Measurements from ENCODE around the gene WBP2.

WBP2 gene

GRCh38 chr17:75832164-75832651 lies 22.9 kb downstream of the WBP2 start:
- Histone ChIP-seq H3K9me3 (ENCODE audit: control insufficient read depth, insufficient read depth, low read length) (no peaks in the 10 kb centered on the region), H3K27ac (ENCODE audit: low read depth, low read length) (peak overlapping the region; percentile 21), H3K36me3 (ENCODE audit: control insufficient read depth, insufficient read depth, low read length) (no peaks in the 10 kb centered on the region), H3K9ac (ENCODE audit: low read depth, low read length) (no peak overlapping the region), H3K27me3 (ENCODE audit: control insufficient read depth, insufficient read depth, low read length) (no peaks in the 10 kb centered on the region), H3K4me3 (ENCODE audit: low read depth, low read length) (peak overlapping the region; percentile 36), H3K4me1 (ENCODE audit: control insufficient read depth, insufficient read depth, low read length) (peaks cover 31% of the 10 kb centered on the region)

- 0 out of 2 replicates have a peak overlapping the region, but pooled peaks have one; percentile 15 for H3K4me3 ChIP-seq (ENCODE audit: low read depth, low read length)
- H3K9ac ChIP-seq (ENCODE audit: low read depth, low read length) = no peak overlapping the region
- H3K9me3 ChIP-seq (ENCODE audit: control insufficient read depth, insufficient read depth, low read length) = no peaks in the 10 kb centered on the region
Observed at GRCh38 chr17:75831032-75831571, 24.0 kb downstream of the WBP2 start.

GRCh38 chr17:75830164-75831031 lies 24.7 kb downstream of the WBP2 start:
- peaks cover 32% of the 10 kb centered on the region for H3K4me1 ChIP-seq (ENCODE audit: control insufficient read depth, insufficient read depth, low read length)
- no peaks in the 10 kb centered on the region for H3K27me3 ChIP-seq (ENCODE audit: control insufficient read depth, insufficient read depth, low read length)
- H3K27ac ChIP-seq (ENCODE audit: low read depth, low read length) = peak overlapping the region; percentile 50
- H3K4me3 ChIP-seq (ENCODE audit: low read depth, low read length) = 0 out of 2 replicates have a peak overlapping the region, but pooled peaks have one; percentile 15
- H3K9ac ChIP-seq (ENCODE audit: low read depth, low read length) = no peak overlapping the region
- peaks cover 13% of the 10 kb centered on the region; the same call in 1 of the 2 replicates for H3K36me3 ChIP-seq (ENCODE audit: control insufficient read depth, insufficient read depth, low read length)
- H3K9me3 ChIP-seq (ENCODE audit: control insufficient read depth, insufficient read depth, low read length) = no peaks in the 10 kb centered on the region

More at GRCh38 chr17:75831032-75831571, 24.0 kb downstream of the WBP2 start:
- H3K27me3 ChIP-seq (ENCODE audit: control insufficient read depth, insufficient read depth, low read length) = no peaks in the 10 kb centered on the region
- peaks cover 32% of the 10 kb centered on the region for H3K4me1 ChIP-seq (ENCODE audit: control insufficient read depth, insufficient read depth, low read length)
- H3K27ac ChIP-seq (ENCODE audit: low read depth, low read length) = no peak overlapping the region
- peaks cover 6% of the 10 kb centered on the region; the same call in 1 of the 2 replicates for H3K36me3 ChIP-seq (ENCODE audit: control insufficient read depth, insufficient read depth, low read length)

GRCh38 chr17:75829747-75830146 lies 25.4 kb downstream of the WBP2 start:
- H3K4me3 ChIP-seq (ENCODE audit: low read depth, low read length) = no peak overlapping the region
- H3K9me3 ChIP-seq (ENCODE audit: control insufficient read depth, insufficient read depth, low read length) = no peaks in the 10 kb centered on the region
- H3K27ac ChIP-seq (ENCODE audit: low read depth, low read length) = peak overlapping the region; percentile 50
- H3K36me3 ChIP-seq (ENCODE audit: control insufficient read depth, insufficient read depth, low read length) = peaks cover 17% of the 10 kb centered on the region
- no peak overlapping the region for H3K9ac ChIP-seq (ENCODE audit: low read depth, low read length)
- H3K4me1 ChIP-seq (ENCODE audit: control insufficient read depth, insufficient read depth, low read length) = peaks cover 32% of the 10 kb centered on the region
- H3K27me3 ChIP-seq (ENCODE audit: control insufficient read depth, insufficient read depth, low read length) = no peaks in the 10 kb centered on the region

- Histone ChIP-seq H3K4me3 (ENCODE audit: low read depth, low read length) (no peak overlapping the region), H3K9me3 (ENCODE audit: control insufficient read depth, insufficient read depth, low read length) (no peaks in the 10 kb centered on the region), H3K36me3 (ENCODE audit: control insufficient read depth, insufficient read depth, low read length) (peaks cover 27% of the 10 kb centered on the region), H3K27ac (ENCODE audit: low read depth, low read length) (no peak overlapping the region), H3K27me3 (ENCODE audit: control insufficient read depth, insufficient read depth, low read length) (no peaks in the 10 kb centered on the region), H3K9ac (ENCODE audit: low read depth, low read length) (no peak overlapping the region), H3K4me1 (ENCODE audit: control insufficient read depth, insufficient read depth, low read length) (peaks cover 32% of the 10 kb centered on the region)
Observed at GRCh38 chr17:75828741-75829140, 26.4 kb downstream of the WBP2 start.

- no peaks in the 10 kb centered on the region for H3K27me3 ChIP-seq (ENCODE audit: control insufficient read depth, insufficient read depth, low read length)
- no peaks in the 10 kb centered on the region for H3K9me3 ChIP-seq (ENCODE audit: control insufficient read depth, insufficient read depth, low read length)
- no peak overlapping the region for H3K9ac ChIP-seq (ENCODE audit: low read depth, low read length)
- H3K4me3 ChIP-seq (ENCODE audit: low read depth, low read length) = no peak overlapping the region
- peaks cover 26% of the 10 kb centered on the region for H3K4me1 ChIP-seq (ENCODE audit: control insufficient read depth, insufficient read depth, low read length)
- H3K27ac ChIP-seq (ENCODE audit: low read depth, low read length) = no peak overlapping the region
- peaks cover 34% of the 10 kb centered on the region for H3K36me3 ChIP-seq (ENCODE audit: control insufficient read depth, insufficient read depth, low read length)
Observed at GRCh38 chr17:75828076-75828400, 27.1 kb downstream of the WBP2 start.

- peak overlapping the region; percentile 11 for H3K27ac ChIP-seq (ENCODE audit: low read depth, low read length)
Observed at GRCh38 chr17:75827308-75828075, 27.6 kb downstream of the WBP2 start.

GRCh38 chr17:75826561-75827307 lies 28.4 kb downstream of the WBP2 start:
- Histone ChIP-seq H3K36me3 (ENCODE audit: control insufficient read depth, insufficient read depth, low read length) (peaks cover 47% of the 10 kb centered on the region), H3K4me1 (ENCODE audit: control insufficient read depth, insufficient read depth, low read length) (peaks cover 17% of the 10 kb centered on the region), H3K27me3 (ENCODE audit: control insufficient read depth, insufficient read depth, low read length) (no peaks in the 10 kb centered on the region), H3K27ac (ENCODE audit: low read depth, low read length) (peak overlapping the region; percentile 11), H3K9me3 (ENCODE audit: control insufficient read depth, insufficient read depth, low read length) (no peaks in the 10 kb centered on the region), H3K9ac (ENCODE audit: low read depth, low read length) (no peak overlapping the region), H3K4me3 (ENCODE audit: low read depth, low read length) (no peak overlapping the region)

More at GRCh38 chr17:75827308-75828075, 27.6 kb downstream of the WBP2 start:
- Histone ChIP-seq H3K27me3 (ENCODE audit: control insufficient read depth, insufficient read depth, low read length) (no peaks in the 10 kb centered on the region), H3K36me3 (ENCODE audit: control insufficient read depth, insufficient read depth, low read length) (peaks cover 39% of the 10 kb centered on the region), H3K4me1 (ENCODE audit: control insufficient read depth, insufficient read depth, low read length) (peaks cover 21% of the 10 kb centered on the region), H3K9ac (ENCODE audit: low read depth, low read length) (no peak overlapping the region), H3K4me3 (ENCODE audit: low read depth, low read length) (peak overlapping the region; percentile 38; the same call in 1 of the 2 replicates), H3K9me3 (ENCODE audit: control insufficient read depth, insufficient read depth, low read length) (no peaks in the 10 kb centered on the region)

GRCh38 chr17:75825748-75826370 lies 29.3 kb downstream of the WBP2 start:
- Histone ChIP-seq H3K36me3 (ENCODE audit: control insufficient read depth, insufficient read depth, low read length) (peaks cover 56% of the 10 kb centered on the region), H3K4me1 (ENCODE audit: control insufficient read depth, insufficient read depth, low read length) (peaks cover 15% of the 10 kb centered on the region), H3K27me3 (ENCODE audit: control insufficient read depth, insufficient read depth, low read length) (no peaks in the 10 kb centered on the region), H3K27ac (ENCODE audit: low read depth, low read length) (no peak overlapping the region), H3K4me3 (ENCODE audit: low read depth, low read length) (no peak overlapping the region), H3K9me3 (ENCODE audit: control insufficient read depth, insufficient read depth, low read length) (no peaks in the 10 kb centered on the region), H3K9ac (ENCODE audit: low read depth, low read length) (no peak overlapping the region)

GRCh38 chr17:75825149-75825552 lies 30.0 kb downstream of the WBP2 start:
- H3K36me3 ChIP-seq (ENCODE audit: control insufficient read depth, insufficient read depth, low read length) = peaks cover 63% of the 10 kb centered on the region
- H3K27me3 ChIP-seq (ENCODE audit: control insufficient read depth, insufficient read depth, low read length) = no peaks in the 10 kb centered on the region
- no peak overlapping the region for H3K4me3 ChIP-seq (ENCODE audit: low read depth, low read length)
- no peak overlapping the region for H3K9ac ChIP-seq (ENCODE audit: low read depth, low read length)
- H3K27ac ChIP-seq (ENCODE audit: low read depth, low read length) = no peak overlapping the region
- 0 out of 2 replicates have a peak, but pooled peaks cover 9% of the 10 kb centered on the region for H3K4me1 ChIP-seq (ENCODE audit: control insufficient read depth, insufficient read depth, low read length)
- no peaks in the 10 kb centered on the region for H3K9me3 ChIP-seq (ENCODE audit: control insufficient read depth, insufficient read depth, low read length)
